Measurements from ENCODE around the gene ESPNL. TPM values are rescaled to one million over a fixed set of nuclear protein-coding genes. Genes with fewer than 3 reads are reported as not detected.
"Not testable (repeated sequence)": the region's sequence is repeated elsewhere in the genome, so short reads cannot be mapped to it uniquely, and the experiment has no call there.

ESPNL gene
- total RNA-seq, 1 experiment from 2014 or later, result 0.85 TPM

GRCh38 chr2:238055841-238056240 lies 44.3 kb upstream of the ESPNL start:
- no peak overlapping the region for H3K4me3 ChIP-seq (ENCODE audit: low read depth in 2 of 2, low read length in 2 of 2)
- in situ Hi-C loops (cut with HindIII; ENCODE audit: low pct_unique_long_range_greater_than_20kb, low sequenced_read_pairs) (no loop called here), intact Hi-C loops (cut with micrococcal nuclease; ENCODE audit: unreplicated experiment) (no loop called here)
- H3K27ac ChIP-seq (ENCODE audit: low read length), result no peak overlapping the region
- TF ChIP-seq TCF7L2 (IDR thresholded peaks at IDR 0.05; ENCODE audit: low read depth, low read length) (no peak), POLR2AphosphoS5 (IDR thresholded peaks at IDR 0.05; ENCODE audit: low read depth, low read length) (no peak), REST (IDR thresholded peaks at IDR 0.05; ENCODE audit: insufficient read depth in 1 of 2, low read depth in 2 of 2, low read length in 1 of 2) (no peak), SIN3A (IDR thresholded peaks at IDR 0.05; ENCODE audit: borderline replicate concordance, insufficient read depth, low read depth, low read length) (no peak), CTCF (IDR thresholded peaks at IDR 0.05) (no peak)
- no peaks in the 10 kb centered on the region for H3K27me3 ChIP-seq (ENCODE audit: control insufficient read depth, insufficient read depth, low read length)
- no TSS peak for BruUV-seq (replicated peaks)
- ChIA-PET POLR2A (no interaction called here), CTCF (no interaction called here)
- DNase-seq (ENCODE audit: low read depth, low spot score) (no peak), ATAC-seq (no peak)
- no peaks in the 10 kb centered on the region for H3K9me3 ChIP-seq (ENCODE audit: control insufficient read depth, insufficient read depth, low read depth, low read length)
- peaks cover 3% of the 10 kb centered on the region; the same call in 1 of the 2 replicates for H3K36me3 ChIP-seq (ENCODE audit: control insufficient read depth, insufficient read depth, low read length)
- peaks cover 5% of the 10 kb centered on the region for H3K4me1 ChIP-seq (ENCODE audit: control insufficient read depth, insufficient read depth, low read length)

GRCh38 chr2:238057696-238058575 lies 42.2 kb upstream of the ESPNL start:
- H3K4me1 ChIP-seq (ENCODE audit: control insufficient read depth, insufficient read depth, low read length), result peaks cover 10% of the 10 kb centered on the region
- in situ Hi-C loops (cut with HindIII; ENCODE audit: low pct_unique_long_range_greater_than_20kb, low sequenced_read_pairs); H3K4me3 ChIP-seq (ENCODE audit: low read depth in 2 of 2, low read length in 2 of 2); H3K9me3 ChIP-seq (ENCODE audit: control insufficient read depth, insufficient read depth, low read depth, low read length); DNase-seq (ENCODE audit: low read depth, low spot score); ATAC-seq; H3K36me3 ChIP-seq (ENCODE audit: control insufficient read depth, insufficient read depth, low read length); H3K27ac ChIP-seq (ENCODE audit: low read length); BruUV-seq (replicated peaks); intact Hi-C loops (cut with micrococcal nuclease; ENCODE audit: unreplicated experiment); CTCF ChIA-PET; H3K27me3 ChIP-seq (ENCODE audit: control insufficient read depth, insufficient read depth, low read length): not testable (repeated sequence)
- POLR2A ChIA-PET, result interaction anchor here (0.6 kb wide), 1 partner anchor 61 kb away, joined by 5 read pairs; no protein-coding TSS in a partner anchor

GRCh38 chr2:238059505-238059904 lies 40.6 kb upstream of the ESPNL start:
- peak overlapping the region; percentile 95 to 96 for H3K4me3 ChIP-seq (ENCODE audit: low read depth in 2 of 2, low read length in 2 of 2)
- CTCF ChIA-PET, result no interaction called here

More at GRCh38 chr2:238059505-238059904, 40.6 kb upstream of the ESPNL start:
- Histone ChIP-seq H3K36me3 (ENCODE audit: control insufficient read depth, insufficient read depth, low read length) (peaks cover 4% of the 10 kb centered on the region), H3K27me3 (ENCODE audit: control insufficient read depth, insufficient read depth, low read length) (no peaks in the 10 kb centered on the region), H3K9me3 (ENCODE audit: control insufficient read depth, insufficient read depth, low read depth, low read length) (no peaks in the 10 kb centered on the region), H3K4me1 (ENCODE audit: control insufficient read depth, insufficient read depth, low read length) (peaks cover 10% of the 10 kb centered on the region), H3K27ac (ENCODE audit: low read length) (peak overlapping the region; percentile 95; the same call in 1 of the 2 replicates)
- POLR2A ChIA-PET, result interaction anchor here (0.6 kb wide), 1 partner anchor 1718 kb away, joined by 3 read pairs; no protein-coding TSS in a partner anchor
- no peak for ATAC-seq
- DNase-seq (ENCODE audit: low read depth, low spot score), result no peak
- TF ChIP-seq SIN3A (IDR thresholded peaks at IDR 0.05; ENCODE audit: borderline replicate concordance, insufficient read depth, low read depth, low read length) (no peak), POLR2AphosphoS5 (IDR thresholded peaks at IDR 0.05; ENCODE audit: low read depth, low read length) (no peak), CTCF (IDR thresholded peaks at IDR 0.05) (no peak), TCF7L2 (IDR thresholded peaks at IDR 0.05; ENCODE audit: low read depth, low read length) (no peak), REST (IDR thresholded peaks at IDR 0.05; ENCODE audit: insufficient read depth in 1 of 2, low read depth in 2 of 2, low read length in 1 of 2) (no peak)
- intact Hi-C loops (cut with micrococcal nuclease; ENCODE audit: unreplicated experiment) (no loop called here), in situ Hi-C loops (cut with HindIII; ENCODE audit: low pct_unique_long_range_greater_than_20kb, low sequenced_read_pairs) (no loop called here)
- BruUV-seq (replicated peaks), result TSS peak; percentile 98

Measured in Panc1 (cell line).